NCI-H1417 treated with DMSO at 0.1 percent for 48 hours (cell line): ENCODE data around the gene H1-8.
"Not testable (repeated sequence)": the region's sequence is repeated elsewhere in the genome, so short reads cannot be mapped to it uniquely, and the experiment has no call there.

Experiments
- DNase-seq: peaks from one replicate; lab custom pipeline; 2025; lab: John Stamatoyannopoulos, UW

H1-8 gene

DNA sequence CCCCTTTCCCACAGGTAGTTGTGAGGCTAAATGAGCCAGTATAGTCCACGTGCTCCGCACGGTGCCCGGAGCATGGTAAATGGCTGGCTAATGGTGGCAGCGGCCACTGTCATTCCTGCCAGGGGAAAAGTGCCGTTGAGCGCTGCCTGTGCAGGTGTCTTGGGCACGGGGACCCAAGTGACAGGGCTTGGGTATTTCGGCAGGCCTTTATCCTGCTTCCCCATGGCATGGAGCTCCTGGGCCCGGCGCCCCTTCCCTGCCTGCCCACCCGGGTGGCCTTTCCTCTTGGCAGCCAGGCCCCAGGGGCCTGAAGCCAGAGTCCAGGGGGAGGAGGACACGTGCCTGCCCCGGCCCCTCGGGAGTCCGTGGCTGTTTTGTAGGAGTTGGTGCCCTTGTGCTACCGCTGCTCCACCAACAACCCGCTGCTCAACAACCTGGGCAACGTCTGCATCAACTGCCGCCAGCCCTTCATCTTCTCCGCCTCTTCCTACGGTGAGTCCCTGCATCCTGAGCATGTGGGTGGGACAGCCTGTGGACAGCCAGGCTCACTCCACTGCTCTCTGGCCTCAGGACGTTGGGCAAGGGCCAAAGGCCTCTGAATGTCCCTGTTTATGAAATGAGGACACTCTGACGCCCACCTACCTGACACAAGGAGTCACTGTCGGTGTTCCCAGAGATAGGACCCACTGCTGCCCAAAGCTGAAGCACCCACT lies 27.7 kb upstream of the H1-8 start:
- DNase-seq = not testable (repeated sequence)

DNA sequence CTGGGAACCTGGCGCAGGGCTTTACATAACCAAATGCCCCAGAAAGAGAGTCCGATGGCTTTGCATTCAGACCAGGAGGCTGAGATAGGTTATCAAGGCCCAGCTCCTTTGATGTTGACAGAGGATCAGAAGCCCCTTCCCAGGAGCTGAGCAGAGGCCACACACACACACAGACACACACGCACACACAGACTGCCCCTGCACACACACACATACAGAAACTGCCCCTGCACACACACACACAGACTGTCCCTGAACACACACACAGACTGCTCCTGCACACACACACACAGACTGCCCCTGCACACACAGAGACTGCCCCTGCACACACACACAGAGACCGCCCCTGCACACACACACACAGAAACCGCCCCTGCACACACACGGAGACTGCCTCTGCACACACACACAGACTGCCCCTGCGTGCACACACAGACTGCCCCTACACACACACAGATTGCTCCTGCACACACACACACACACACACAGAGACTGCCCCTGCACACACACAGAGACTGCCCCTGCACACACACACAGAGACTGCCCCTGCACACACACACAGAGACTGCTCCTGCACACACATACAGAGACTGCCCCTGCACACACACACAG lies 27.0 kb upstream of the H1-8 start:
- DNase-seq = not testable (repeated sequence)

DNA sequence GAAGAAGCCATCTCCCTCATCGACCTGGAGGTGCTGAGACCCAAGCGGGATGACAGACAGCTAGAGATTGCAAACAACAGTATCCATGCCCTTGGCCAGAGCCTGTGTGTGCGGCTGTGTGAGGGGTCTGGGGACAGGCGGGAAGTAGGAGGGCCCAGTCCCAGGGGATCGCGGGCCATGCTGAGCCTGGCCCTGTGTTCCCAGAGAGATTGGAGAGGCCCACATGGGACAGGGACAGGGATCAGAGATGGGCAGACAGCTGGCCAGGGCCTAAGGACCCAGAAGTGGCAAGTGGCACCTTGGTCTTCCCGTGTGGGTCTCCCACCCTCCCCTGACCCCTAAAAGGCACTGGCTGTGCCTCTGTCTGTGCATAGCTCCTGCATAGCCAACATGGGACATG lies 25.5 kb upstream of the H1-8 start:
- DNase-seq = no peak

DNA sequence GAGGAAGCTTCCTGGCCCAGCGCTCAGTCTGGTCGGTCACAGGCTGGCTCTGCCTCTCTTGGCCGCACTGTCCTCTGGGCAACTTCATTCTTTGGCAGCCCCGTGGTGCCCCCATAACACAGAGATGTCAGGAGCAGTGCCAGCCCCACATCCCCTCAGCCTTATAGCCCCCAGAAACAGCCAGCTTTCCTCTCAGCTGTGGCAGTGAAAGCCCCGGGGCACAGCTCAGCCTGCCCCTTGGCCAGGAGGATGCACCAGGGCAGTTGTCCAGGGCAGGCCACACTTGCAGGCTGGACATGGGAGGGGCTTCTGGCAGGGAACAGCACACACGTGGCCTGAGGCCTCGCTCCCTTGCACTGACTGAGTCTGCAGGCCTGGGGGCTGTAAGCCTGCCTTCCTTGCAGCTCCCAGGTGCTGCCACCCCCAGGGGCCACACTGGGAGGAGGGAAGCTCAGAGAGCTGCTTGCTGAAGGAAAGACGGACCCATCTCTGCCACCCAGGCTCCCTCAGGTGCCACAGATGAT lies 24.9 kb upstream of the H1-8 start:
- DNase-seq = no peak

DNA sequence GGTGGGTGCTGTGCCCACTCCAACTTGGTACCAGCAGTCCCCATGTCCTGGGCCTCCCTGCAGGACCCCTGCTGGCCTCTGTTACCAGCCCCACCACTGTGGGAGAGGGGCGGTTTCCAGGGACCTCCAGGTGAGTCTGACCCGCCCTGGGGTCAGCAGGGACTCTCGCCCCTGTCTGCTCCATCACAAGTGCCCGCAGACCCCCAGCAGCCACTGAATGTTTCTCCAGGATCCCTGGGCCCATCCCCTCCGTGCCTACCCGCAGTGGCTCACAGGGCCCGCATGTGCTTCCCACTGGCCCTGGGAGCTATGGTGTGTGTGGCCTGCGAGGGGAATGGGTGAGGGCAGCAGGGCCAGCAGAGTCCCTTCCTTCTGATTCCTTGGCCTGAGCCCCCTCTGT lies 24.4 kb upstream of the H1-8 start:
- no peak for DNase-seq

DNA sequence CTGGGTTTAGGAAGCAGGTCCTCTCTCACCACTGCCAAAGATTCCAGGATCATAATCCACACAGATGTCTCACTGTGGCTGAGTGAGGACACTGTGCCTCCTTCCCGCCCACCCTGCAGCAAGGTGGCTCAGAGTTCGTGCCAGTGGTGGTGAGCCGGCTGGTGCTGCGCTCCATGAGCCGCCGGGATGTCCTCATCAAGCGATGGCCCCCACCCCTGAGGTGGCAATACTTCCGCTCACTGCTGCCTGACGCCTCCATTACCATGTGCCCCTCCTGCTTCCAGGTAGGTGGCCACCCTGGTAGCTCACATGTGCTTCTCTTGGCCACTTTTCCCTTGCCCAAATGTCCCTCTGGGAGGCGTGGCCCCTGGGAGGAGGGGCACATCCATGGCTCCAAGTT lies 23.5 kb upstream of the H1-8 start:
- DNase-seq = no peak

DNA sequence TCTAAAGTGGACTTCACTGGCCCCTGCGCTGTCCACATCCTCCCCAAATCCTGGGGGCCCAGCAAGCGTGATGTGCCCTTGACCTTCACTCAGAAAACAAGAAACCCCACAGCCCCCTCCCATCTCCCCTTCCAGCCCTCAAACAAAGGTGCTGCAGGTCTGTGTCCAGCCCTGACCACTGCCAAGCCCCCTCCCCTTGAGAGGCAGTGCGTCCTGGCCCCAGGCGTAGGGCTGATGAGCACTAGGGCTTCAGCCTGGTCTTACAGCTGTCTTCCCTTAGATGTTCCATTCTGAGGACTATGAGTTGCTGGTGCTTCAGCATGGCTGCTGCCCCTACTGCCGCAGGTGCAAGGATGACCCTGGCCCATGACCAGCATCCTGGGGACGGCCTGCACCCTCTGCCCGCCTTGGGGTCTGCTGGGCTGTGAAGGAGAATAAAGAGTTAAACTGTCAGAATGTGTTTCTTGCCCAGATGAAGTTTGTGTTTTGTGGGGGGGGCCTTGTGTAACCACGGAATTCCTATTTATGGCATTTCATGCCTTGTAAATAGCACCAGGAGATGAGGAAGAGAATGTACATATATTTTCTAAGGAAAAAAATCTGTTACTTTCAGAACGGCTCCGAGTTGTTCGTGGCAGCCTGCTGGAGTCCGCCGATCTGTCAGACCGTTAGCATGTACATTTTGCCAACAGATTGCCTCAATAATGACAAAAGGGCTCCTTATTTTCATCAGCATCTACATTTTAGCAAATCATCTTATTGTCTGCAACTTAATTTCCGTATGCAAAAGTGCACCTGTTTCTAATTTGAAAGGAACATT lies 22.9 kb upstream of the H1-8 start:
- no peak for DNase-seq

DNA sequence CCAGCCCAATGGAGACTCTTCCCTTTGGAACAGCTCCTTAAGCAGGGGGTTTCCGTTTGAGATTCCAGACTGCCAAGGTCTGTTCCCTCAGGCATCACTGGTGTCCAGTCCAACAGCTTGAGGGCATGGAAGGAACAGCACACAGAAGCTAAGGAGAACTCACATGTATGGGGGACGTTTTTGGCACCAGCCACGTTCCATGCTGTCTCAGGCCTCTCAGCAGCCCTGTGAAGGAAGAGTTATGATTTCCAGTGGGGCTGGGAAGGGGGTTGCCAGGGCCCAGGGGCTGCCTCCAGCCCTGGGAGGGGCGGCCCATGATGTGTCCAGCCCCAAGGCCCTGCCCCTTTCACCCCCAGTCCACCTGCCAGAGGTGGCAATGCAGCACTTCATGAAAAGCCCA lies 22.0 kb upstream of the H1-8 start:
- no peak for DNase-seq

DNA sequence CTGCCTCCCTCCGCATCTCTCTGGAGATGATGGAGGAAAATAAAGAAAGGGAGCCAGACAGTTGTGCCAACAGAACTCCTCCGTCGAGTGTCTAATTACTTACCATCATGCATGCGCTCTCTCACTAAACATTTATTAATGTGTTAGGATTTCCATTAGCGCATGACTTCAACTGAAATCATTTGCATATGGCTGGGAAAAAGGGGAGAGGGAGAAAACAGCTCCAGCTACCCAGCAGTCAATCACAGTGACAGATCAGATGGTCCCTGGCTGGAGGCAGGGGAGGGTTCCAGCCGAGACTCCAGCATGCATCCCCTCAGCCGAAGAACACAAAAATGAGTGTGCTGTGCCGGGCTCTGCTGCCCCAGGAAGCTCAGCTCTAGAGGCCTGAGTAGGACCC lies 21.4 kb upstream of the H1-8 start:
- DNase-seq = peak; percentile 11

DNA sequence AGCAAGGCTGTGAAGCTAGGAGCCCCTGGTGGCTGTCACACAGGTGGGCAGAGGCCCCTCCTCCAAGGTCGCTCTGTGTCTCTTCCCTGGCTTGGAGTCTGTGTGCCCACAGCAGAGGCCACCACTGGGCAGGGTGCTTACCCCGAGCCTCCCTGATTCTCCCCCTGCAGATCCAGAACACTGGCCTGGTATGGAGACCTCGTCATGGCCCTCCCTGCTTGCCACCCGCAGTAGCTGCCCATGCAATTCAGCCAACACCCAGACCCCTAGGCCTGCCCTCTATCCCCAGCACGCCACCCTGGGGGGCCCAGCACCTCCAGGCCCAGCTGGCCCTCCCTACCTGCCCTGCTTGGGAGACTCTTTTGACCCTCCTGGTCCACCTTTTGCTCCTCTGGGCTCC lies 20.0 kb upstream of the H1-8 start:
- DNase-seq = no peak

DNA sequence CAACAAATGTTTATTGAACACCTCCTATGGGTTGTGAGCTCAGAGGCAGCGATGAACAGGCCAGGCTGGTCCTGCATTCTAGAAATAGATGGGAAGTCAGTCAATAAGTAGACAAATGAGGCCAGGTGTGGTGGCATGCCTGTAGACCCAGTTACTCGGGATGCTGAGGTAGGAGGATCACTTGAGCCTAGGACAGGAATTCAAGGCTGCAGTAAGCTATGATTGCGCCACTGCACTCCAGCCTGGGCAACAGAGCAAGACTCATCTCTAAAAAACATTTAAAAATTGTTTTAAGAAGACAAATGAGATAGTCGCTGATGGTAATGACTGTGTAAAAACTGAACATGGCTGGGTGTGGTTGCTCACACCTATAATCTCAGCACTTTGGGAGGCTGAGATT lies 18.9 kb upstream of the H1-8 start:
- DNase-seq = no peak

DNA sequence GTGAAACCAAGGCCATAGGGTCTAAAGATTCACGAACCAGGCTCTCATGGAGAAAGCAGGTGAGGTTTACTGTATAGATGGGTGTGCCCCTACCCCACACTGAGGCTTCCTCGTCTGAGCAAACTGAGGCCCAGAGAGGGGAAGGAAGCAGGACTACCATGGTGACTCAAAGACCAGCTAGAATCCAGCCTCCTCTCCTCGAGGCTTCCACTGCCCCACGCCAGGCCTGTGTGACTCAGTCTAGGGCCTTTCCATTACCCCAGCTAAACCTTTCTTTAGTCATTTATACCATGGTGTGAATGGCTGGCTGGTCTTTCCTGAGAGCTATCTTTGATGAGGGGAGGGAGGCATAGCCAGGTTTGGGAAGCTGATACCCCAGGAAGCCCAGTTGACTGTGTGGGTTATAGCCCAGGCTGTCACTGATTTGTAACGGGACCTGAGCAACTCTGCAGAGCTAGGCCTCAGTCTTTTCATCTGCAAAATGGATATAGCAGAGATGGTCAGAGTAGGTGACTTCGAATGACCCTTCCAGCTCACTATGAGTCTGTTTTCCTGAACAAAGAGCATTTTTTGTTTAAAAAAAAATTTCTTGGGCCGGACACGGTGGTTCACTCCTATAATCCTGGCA lies 17.5 kb upstream of the H1-8 start:
- DNase-seq = no peak

DNA sequence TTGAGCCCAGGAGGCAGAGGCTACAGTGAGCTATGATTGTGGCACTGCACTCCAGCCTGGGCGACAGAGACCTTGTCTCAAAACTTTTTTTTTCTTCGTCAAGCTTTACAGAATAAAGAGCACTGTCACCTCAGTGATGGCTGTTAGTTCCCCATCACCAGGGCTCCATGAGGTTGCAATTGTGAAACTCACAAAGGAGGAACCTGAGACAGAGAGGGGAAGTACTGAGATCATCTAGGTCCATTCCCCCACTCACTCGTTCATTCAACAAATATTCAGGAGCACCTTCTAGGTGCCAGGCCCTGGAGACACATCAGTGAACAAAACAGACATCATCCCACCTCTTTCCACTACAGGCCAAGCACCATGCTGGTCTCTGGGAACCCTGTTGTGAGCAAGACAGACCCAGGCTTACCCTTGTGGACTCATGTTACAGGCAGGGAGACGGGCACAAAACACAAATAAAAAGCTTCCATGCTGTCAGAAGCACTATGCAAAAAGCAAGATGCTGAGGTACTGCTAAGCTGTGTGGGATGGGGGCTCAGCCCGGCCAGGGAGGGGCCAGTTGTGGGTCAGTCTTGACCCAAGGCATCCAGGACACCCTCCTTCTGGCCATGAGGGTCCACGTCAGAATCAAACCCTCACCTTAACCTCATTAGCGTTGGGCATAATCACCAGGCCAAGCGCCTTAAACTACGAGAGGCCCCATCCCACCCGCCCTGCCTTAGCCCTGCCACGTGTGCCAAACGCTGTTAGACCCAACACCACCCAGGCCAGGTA lies 16.7 kb upstream of the H1-8 start:
- DNase-seq = no peak

DNA sequence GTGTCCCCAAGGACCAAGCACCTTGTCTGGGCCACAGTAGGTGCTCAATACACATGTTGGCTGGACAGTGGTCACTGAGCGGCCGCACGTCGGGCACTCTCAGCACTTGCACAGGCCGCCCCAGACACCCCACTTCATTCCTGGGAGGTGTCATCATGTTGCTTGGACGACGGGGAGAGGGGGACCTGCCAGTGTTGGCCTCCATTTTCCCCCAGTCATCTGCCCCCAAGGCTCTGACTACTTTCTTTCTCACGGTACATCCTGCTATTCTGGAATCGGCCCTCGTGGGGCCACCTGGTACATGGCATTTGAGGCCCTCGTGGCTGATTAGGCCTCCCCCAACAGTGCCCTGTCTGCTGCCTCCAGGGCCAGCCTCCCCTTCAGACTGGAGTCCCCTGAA lies 15.7 kb upstream of the H1-8 start:
- no peak for DNase-seq

DNA sequence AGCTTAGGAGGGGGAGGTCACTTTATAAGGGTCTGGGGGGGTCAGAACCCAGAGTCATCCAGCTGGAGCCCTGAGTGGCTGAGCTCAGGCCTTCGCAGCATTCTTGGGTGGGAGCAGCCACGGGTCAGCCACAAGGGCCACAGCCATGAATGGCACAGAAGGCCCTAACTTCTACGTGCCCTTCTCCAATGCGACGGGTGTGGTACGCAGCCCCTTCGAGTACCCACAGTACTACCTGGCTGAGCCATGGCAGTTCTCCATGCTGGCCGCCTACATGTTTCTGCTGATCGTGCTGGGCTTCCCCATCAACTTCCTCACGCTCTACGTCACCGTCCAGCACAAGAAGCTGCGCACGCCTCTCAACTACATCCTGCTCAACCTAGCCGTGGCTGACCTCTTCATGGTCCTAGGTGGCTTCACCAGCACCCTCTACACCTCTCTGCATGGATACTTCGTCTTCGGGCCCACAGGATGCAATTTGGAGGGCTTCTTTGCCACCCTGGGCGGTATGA lies 14.3 kb upstream of the H1-8 start, which contains the start of gene RHO:
Gene RHO (plus strand): TSS at position 51 of the 512 bp plus-strand sequence. CDS start 95 bp downstream, at position 146.
- no peak for DNase-seq

DNA sequence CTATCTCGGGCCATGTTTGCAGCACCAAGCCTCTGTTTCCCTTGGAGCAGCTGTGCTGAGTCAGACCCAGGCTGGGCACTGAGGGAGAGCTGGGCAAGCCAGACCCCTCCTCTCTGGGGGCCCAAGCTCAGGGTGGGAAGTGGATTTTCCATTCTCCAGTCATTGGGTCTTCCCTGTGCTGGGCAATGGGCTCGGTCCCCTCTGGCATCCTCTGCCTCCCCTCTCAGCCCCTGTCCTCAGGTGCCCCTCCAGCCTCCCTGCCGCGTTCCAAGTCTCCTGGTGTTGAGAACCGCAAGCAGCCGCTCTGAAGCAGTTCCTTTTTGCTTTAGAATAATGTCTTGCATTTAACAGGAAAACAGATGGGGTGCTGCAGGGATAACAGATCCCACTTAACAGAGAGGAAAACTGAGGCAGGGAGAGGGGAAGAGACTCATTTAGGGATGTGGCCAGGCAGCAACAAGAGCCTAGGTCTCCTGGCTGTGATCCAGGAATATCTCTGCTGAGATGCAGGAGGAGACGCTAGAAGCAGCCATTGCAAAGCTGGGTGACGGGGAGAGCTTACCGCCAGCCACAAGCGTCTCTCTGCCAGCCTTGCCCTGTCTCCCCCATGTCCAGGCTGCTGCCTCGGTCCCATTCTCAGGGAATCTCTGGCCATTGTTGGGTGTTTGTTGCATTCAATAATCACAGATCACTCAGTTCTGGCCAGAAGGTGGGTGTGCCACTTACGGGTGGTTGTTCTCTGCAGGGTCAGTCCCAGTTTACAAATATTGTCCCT lies 13.4 kb upstream of the H1-8 start:
- no peak for DNase-seq

DNA sequence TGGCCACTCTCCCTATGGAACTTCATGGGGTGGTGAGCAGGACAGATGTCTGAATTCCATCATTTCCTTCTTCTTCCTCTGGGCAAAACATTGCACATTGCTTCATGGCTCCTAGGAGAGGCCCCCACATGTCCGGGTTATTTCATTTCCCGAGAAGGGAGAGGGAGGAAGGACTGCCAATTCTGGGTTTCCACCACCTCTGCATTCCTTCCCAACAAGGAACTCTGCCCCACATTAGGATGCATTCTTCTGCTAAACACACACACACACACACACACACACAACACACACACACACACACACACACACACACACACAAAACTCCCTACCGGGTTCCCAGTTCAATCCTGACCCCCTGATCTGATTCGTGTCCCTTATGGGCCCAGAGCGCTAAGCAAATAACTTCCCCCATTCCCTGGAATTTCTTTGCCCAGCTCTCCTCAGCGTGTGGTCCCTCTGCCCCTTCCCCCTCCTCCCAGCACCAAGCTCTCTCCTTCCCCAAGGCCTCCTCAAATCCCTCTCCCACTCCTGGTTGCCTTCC lies 12.7 kb upstream of the H1-8 start:
- no peak for DNase-seq

DNA sequence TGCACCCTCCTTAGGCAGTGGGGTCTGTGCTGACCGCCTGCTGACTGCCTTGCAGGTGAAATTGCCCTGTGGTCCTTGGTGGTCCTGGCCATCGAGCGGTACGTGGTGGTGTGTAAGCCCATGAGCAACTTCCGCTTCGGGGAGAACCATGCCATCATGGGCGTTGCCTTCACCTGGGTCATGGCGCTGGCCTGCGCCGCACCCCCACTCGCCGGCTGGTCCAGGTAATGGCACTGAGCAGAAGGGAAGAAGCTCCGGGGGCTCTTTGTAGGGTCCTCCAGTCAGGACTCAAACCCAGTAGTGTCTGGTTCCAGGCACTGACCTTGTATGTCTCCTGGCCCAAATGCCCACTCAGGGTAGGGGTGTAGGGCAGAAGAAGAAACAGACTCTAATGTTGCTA lies 12.2 kb upstream of the H1-8 start:
- no peak for DNase-seq

DNA sequence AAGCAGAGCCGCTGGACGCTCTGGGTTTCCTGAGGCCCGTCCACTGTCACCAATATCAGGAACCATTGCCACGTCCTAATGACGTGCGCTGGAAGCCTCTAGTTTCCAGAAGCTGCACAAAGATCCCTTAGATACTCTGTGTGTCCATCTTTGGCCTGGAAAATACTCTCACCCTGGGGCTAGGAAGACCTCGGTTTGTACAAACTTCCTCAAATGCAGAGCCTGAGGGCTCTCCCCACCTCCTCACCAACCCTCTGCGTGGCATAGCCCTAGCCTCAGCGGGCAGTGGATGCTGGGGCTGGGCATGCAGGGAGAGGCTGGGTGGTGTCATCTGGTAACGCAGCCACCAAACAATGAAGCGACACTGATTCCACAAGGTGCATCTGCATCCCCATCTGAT lies 11.3 kb upstream of the H1-8 start:
- no peak for DNase-seq

DNA sequence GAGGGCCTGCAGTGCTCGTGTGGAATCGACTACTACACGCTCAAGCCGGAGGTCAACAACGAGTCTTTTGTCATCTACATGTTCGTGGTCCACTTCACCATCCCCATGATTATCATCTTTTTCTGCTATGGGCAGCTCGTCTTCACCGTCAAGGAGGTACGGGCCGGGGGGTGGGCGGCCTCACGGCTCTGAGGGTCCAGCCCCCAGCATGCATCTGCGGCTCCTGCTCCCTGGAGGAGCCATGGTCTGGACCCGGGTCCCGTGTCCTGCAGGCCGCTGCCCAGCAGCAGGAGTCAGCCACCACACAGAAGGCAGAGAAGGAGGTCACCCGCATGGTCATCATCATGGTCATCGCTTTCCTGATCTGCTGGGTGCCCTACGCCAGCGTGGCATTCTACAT lies 10.7 kb upstream of the H1-8 start:
- no peak for DNase-seq
